GM12864 (cell line): ENCODE results near the gene ZFYVE16.

Experiments
- DNase-seq: peaks from one replicate; pipeline ENCODE4 v3.0.0-alpha.2; 2011; ENCODE audit warnings: low read depth
- H3K4me3 ChIP-seq: 2 replicates; pipeline ENCODE4 v1.5.1; 2011; ENCODE audit warnings: mild to moderate bottlenecking, low read depth, low read length, control low read depth
- CTCF ChIP-seq: IDR thresholded peaks from 2 replicates; pipeline ENCODE4 v1.5.1; 2011; ENCODE audit warnings: low read depth, mild to moderate bottlenecking, moderate library complexity, low read length, control low read depth, inconsistent platforms; ENCODE audit errors: missing control alignments

ZFYVE16 gene

GRCh38 chr5:80480354-80480753 lies 72.5 kb downstream of the ZFYVE16 start:
- H3K4me3 ChIP-seq: no peak overlapping the region
- DNase-seq: no peak
- no peak for TF ChIP-seq CTCF

- DNase-seq: peak; percentile 43
- peak; percentile 83 for TF ChIP-seq CTCF
These were observed 73.4 kb downstream of the ZFYVE16 start for GRCh38 chr5:80481019-80481893.

GRCh38 chr5:80482578-80482977 lies 74.7 kb downstream of the ZFYVE16 start:
- TF ChIP-seq CTCF: no peak
- H3K4me3 ChIP-seq: no peak overlapping the region
- no peak for DNase-seq

More at GRCh38 chr5:80481019-80481893, 73.4 kb downstream of the ZFYVE16 start:
- no peak overlapping the region for H3K4me3 ChIP-seq

GRCh38 chr5:80483636-80484232 lies 75.9 kb downstream of the ZFYVE16 start:
- H3K4me3 ChIP-seq: no peak overlapping the region
- no peak for TF ChIP-seq CTCF
- DNase-seq: no peak

- H3K4me3 ChIP-seq: peak overlapping the region; percentile 57
- no peak for DNase-seq
- TF ChIP-seq CTCF: no peak
These were observed 79.6 kb downstream of the ZFYVE16 start for GRCh38 chr5:80487444-80487828.

GRCh38 chr5:80487829-80488721 lies 80.2 kb downstream of the ZFYVE16 start, which contains the start of gene FAM151B:
Gene FAM151B, plus strand, starts transcription at chr5:80488100. Its CDS starts 24 bp downstream, at chr5:80488124.
- H3K4me3 ChIP-seq: peak within 1 kb of the TSS; percentile 57
- DNase-seq: peak; percentile 47
- no peak for TF ChIP-seq CTCF
